Stimulated activated naive CD8-positive, alpha-beta T cell treated with anti-CD3 and anti-CD28 coated beads, Interleukin-15, Interleukin-2, amounts not matched to agents 100 ng/mL and 50 ng/mL, for 24 hours (primary cell): Measurements from ENCODE around the gene ZBTB42.
A peak's percentile ranks its signal among the peaks of the same experiment; 100 is the strongest.

Experiments
- H3K27ac Mint-ChIP-seq: one replicate; pipeline ENCODE4 v1.8.0; 2021; ENCODE audit warnings: mild to moderate bottlenecking, mixed read lengths
- H3K27me3 Mint-ChIP-seq: one replicate; pipeline ENCODE4 v1.8.0; 2021; ENCODE audit warnings: mixed read lengths
- H3K36me3 Mint-ChIP-seq: one replicate; pipeline ENCODE4 v1.8.0; 2021; ENCODE audit warnings: low read depth, mixed read lengths
- H3K4me1 Mint-ChIP-seq: one replicate; pipeline ENCODE4 v1.8.0; 2021; ENCODE audit warnings: low read depth, mixed read lengths
- H3K4me3 Mint-ChIP-seq: one replicate; pipeline ENCODE4 v1.8.0; 2021; ENCODE audit warnings: mild to moderate bottlenecking, mixed read lengths
- H3K9me3 Mint-ChIP-seq: one replicate; pipeline ENCODE4 v1.8.0; 2021; ENCODE audit warnings: mixed read lengths

The ZBTB42 gene

GRCh38 chr14:104794993-104795780, 5.7 kb upstream of the ZBTB42 start, which contains the start of gene AKT1:
TSS of gene AKT1 (minus strand) at chr14:104795748. CDS start at chr14:104792643, 3,105 bp downstream.
- peaks cover 33% of the 10 kb centered on the region for H3K4me1 Mint-ChIP-seq
- peaks cover 3% of the 10 kb centered on the region for H3K36me3 Mint-ChIP-seq
- peak within 1 kb of the TSS; percentile 76 for H3K27ac Mint-ChIP-seq
- H3K4me3 Mint-ChIP-seq: peak within 1 kb of the TSS; percentile 87
- H3K27me3 Mint-ChIP-seq: peaks cover 12% of the 10 kb centered on the region
- no peaks in the 10 kb centered on the region for H3K9me3 Mint-ChIP-seq

DNA sequence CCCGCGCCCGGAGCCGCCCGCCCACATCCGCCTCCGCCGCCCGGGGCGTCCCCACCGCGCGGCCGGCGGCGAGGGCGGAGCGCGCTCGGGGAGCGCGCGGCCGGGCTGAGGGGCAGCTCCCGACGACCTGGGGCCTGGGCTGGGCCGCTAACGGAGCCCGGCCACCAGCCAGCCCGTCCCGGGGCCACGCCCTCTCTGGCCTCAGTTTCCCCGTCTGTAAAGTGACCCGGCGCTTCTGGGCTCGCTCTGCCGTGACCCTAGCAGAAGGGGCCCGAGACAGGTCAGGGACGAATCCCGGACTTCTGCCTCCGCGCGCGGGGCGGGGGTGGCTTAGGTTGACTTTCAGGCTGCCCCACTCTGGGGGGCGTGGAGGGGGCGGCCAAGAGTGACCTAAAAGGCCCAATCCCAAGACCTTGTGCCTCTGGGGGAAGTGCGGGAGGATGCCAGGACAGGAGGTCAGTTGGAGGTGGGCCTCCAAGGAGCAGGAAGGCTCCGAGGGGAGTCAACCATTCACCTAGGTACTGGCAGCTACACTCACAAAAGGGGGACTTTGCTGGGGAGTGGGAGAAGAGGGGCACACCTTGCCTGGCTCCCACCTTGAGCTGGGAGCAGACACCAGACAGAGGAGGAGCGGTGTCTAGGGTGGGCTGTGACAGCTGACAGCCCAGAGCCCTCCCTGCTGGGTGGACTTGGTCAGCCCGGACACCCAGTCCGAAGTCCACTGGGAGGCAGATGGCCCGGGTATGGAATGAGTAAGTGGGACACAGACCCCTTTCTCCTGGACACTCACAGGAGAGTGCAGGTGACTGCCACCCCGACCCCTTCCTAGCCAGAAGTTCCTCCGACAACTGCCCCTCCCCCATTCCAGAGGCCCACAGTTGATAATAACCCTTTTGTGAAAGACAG, 4.9 kb upstream of the ZBTB42 start:
- peaks cover 3% of the 10 kb centered on the region for H3K36me3 Mint-ChIP-seq
- peak overlapping the region; percentile 72 for H3K4me3 Mint-ChIP-seq
- H3K4me1 Mint-ChIP-seq: peaks cover 33% of the 10 kb centered on the region
- H3K27ac Mint-ChIP-seq: peak overlapping the region; percentile 76
- peaks cover 12% of the 10 kb centered on the region for H3K27me3 Mint-ChIP-seq
- no peaks in the 10 kb centered on the region for H3K9me3 Mint-ChIP-seq

GRCh38 chr14:104796687-104797081, 4.2 kb upstream of the ZBTB42 start:
- H3K9me3 Mint-ChIP-seq: no peaks in the 10 kb centered on the region
- H3K27ac Mint-ChIP-seq: no peak overlapping the region
- peaks cover under 1% of the 10 kb centered on the region for H3K36me3 Mint-ChIP-seq
- peaks cover 12% of the 10 kb centered on the region for H3K27me3 Mint-ChIP-seq
- peak overlapping the region; percentile 72 for H3K4me3 Mint-ChIP-seq
- peaks cover 35% of the 10 kb centered on the region for H3K4me1 Mint-ChIP-seq

DNA sequence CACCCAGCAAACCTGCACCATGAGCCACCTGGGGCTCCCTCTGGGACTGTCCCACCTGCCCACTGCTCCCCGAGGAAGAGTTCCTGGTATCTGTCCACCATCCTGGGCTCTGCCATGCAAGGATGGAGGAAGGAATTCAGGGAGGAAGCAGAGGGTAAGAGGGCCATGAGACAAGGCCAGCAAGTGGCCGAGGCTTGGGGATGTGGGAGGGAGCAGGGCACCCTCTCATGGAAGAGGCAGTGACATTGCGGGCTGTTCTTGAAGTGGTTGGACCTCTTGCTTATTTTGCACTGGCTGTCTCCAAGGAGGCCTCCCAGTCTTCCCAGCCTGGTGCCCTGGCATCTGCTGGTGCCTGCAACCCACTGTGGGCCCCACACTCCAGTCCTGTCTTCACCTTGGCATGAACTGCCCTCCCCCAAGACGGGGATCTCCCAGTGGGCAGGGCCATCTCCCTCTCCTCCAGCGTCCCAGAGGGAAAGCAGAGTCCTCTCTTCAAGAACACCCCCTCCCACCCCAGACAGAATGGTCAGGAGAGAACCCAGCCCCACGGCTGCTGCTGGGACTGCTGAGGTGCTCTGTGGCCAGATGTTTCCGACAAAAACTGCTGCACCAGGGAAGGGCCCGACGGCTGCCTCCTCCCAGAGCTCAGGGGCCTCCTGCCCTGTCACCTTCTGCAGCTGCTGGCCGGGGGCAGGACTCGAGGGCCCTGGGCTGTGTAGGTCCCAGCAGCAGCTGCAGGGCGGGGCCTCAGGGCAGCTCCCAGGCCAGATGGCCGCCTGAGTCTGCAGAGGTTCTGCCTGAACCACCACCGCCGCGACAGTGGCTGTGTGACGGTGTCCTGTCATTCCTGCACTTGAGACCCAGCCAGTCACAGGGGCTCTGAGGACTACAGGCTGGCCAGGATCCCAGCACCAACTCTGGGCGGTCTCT, 3.5 kb upstream of the ZBTB42 start:
- Mint-ChIP-seq H3K4me3 (no peak overlapping the region), H3K9me3 (no peaks in the 10 kb centered on the region), H3K27me3 (peaks cover 12% of the 10 kb centered on the region), H3K4me1 (peaks cover 41% of the 10 kb centered on the region), H3K36me3 (no peaks in the 10 kb centered on the region), H3K27ac (no peak overlapping the region)

GRCh38 chr14:104798300-104799243, 2.3 kb upstream of the ZBTB42 start:
- H3K27me3 Mint-ChIP-seq: peaks cover 12% of the 10 kb centered on the region
- no peaks in the 10 kb centered on the region for H3K9me3 Mint-ChIP-seq
- peaks cover 35% of the 10 kb centered on the region for H3K4me1 Mint-ChIP-seq
- peak overlapping the region; percentile 17 for H3K27ac Mint-ChIP-seq
- no peaks in the 10 kb centered on the region for H3K36me3 Mint-ChIP-seq
- H3K4me3 Mint-ChIP-seq: no peak overlapping the region

DNA sequence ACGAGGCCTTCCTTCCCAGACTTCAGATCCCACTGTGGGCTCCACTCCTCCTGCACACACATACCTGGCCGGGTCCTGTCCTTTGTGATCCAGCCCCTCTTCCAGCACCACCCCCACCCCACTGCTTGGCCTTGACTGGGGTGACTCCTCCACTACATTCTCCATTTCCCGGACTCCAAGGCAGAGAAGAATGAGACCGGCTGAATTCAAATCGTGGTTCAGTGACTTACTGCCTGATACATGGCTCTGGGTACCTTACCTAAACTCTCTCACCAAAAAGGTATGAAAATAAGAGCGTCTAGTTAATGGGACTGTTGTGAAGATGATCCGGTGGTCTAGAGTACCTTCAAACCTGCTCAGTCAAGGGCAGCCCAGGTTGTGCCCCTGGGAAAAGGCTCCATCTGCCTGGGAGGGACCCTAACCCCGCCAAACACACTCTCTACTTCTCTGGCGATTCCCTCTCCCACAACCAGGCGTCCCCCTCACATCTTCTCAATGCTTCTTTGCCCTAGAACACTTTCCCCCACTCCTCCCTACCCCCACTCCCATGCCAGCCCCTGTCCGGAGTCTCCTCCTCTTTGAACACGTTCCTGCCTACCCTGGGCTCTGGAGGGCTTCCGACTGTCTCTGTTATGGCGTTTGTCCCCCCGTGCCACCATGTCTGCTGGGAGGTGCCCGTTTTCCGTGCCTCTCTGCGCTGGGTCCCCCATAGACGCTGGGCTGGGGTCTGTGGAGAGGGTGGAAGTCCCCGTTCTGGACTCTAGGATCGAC, 1.5 kb upstream of the ZBTB42 start:
- peaks cover 12% of the 10 kb centered on the region for H3K27me3 Mint-ChIP-seq
- no peaks in the 10 kb centered on the region for H3K9me3 Mint-ChIP-seq
- peak overlapping the region; percentile 56 for H3K4me3 Mint-ChIP-seq

DNA sequence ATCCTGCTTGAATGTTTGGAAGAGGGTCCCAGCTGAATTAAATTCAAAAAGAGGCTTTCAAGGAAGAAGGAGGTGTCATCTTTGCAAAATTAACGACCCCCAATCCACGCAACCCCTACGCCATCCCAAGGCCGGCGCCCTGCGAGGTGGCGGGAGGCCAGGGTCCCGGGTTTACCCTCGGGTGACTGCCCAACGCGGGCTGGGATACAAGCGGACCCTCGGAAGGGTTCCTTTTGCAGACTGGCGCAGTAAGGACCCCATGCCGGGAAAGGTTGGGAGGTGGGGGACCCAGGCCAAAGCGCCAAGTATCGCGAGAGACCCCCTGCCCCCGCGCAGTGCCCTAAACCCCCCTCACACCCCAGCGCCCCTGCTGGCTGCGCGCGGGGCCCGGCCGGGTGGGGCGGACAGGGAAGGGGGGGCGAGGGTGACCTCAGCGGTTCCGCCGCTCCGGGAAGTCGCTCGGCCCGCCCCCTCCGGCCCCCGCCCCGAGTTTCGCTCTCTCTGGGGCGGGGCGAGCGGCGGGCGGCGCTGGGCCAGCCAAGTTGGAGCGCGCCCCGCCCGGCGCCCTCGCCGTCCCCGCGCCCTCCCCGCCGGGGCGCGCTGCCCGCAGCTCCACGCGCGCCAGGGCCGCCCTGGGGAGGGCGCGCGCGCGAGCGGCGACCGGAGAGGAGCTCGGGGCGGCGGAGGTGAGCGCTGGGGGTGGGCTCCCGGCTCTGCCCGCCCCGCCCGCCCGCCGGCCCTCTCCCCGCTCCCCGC, 708 bp upstream of the ZBTB42 start:
- peaks cover 25% of the 10 kb centered on the region for H3K4me1 Mint-ChIP-seq
- peaks cover 12% of the 10 kb centered on the region for H3K27me3 Mint-ChIP-seq
- H3K9me3 Mint-ChIP-seq: no peaks in the 10 kb centered on the region
- H3K36me3 Mint-ChIP-seq: no peaks in the 10 kb centered on the region
- peak overlapping the region; percentile 56 for H3K4me3 Mint-ChIP-seq
- peak overlapping the region; percentile 45 for H3K27ac Mint-ChIP-seq

More for the DNA sequence above, 1.5 kb upstream of the ZBTB42 start:
- no peaks in the 10 kb centered on the region for H3K36me3 Mint-ChIP-seq
- peak overlapping the region; percentile 45 for H3K27ac Mint-ChIP-seq
- peaks cover 27% of the 10 kb centered on the region for H3K4me1 Mint-ChIP-seq

GRCh38 chr14:104801520-104802393, 856 bp downstream of the ZBTB42 start:
- Mint-ChIP-seq H3K4me3 (peak overlapping the region; percentile 77), H3K27ac (no peak overlapping the region), H3K27me3 (peaks cover 12% of the 10 kb centered on the region), H3K36me3 (no peaks in the 10 kb centered on the region), H3K4me1 (peaks cover 18% of the 10 kb centered on the region), H3K9me3 (no peaks in the 10 kb centered on the region)

GRCh38 chr14:104802394-104803184, 1.7 kb downstream of the ZBTB42 start:
- peak overlapping the region; percentile 10 for H3K4me3 Mint-ChIP-seq
- peaks cover 12% of the 10 kb centered on the region for H3K27me3 Mint-ChIP-seq
- H3K27ac Mint-ChIP-seq: no peak overlapping the region
- H3K9me3 Mint-ChIP-seq: no peaks in the 10 kb centered on the region
- H3K36me3 Mint-ChIP-seq: no peaks in the 10 kb centered on the region
- peaks cover 15% of the 10 kb centered on the region for H3K4me1 Mint-ChIP-seq

- H3K36me3 Mint-ChIP-seq: no peaks in the 10 kb centered on the region
- no peak overlapping the region for H3K27ac Mint-ChIP-seq
- H3K9me3 Mint-ChIP-seq: no peaks in the 10 kb centered on the region
- H3K4me1 Mint-ChIP-seq: peaks cover 15% of the 10 kb centered on the region
- no peak overlapping the region for H3K4me3 Mint-ChIP-seq
- peaks cover 12% of the 10 kb centered on the region for H3K27me3 Mint-ChIP-seq
Measured at GRCh38 chr14:104803280-104803911, 2.5 kb downstream of the ZBTB42 start.

DNA sequence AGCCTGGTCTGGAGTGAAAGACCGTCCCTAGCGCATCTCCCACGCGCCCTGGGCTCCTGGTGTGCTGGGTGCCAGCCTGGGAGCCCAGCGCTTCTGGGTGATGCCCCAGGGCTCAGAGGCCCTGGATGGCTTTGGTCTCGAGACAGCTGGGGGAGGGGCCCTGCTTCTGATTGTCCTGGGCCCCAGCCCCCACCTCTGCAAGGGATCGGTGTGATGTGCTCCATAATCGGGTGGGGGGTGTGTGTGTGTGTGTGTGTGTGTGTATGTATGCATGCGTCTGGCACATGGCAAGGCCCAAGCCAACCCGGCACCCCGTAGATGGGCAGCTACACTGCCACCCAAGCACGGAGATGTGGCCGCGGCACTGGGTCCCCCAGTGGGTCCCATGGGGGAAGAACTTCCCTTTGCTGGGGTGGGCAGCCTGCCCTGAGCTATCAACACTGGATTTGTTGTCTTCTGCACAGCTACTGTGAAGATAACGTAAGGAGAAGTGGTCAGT, 3.1 kb downstream of the ZBTB42 start:
- Mint-ChIP-seq H3K9me3 (no peaks in the 10 kb centered on the region), H3K27me3 (peaks cover 8% of the 10 kb centered on the region), H3K36me3 (no peaks in the 10 kb centered on the region), H3K27ac (no peak overlapping the region), H3K4me1 (peaks cover 15% of the 10 kb centered on the region), H3K4me3 (no peak overlapping the region)
